B cell (primary cell): Measurements from ENCODE around the gene PKM. TPM values are rescaled to one million over a fixed set of nuclear protein-coding genes. Genes with fewer than 3 reads are reported as not detected.

Experiments used
- ATAC-seq: fragments of 200-7000 bp; cut with Tn5 transposase; one replicate; pipeline ENCODE4 v1.10.0; 2021; ENCODE audit warnings: low read depth, mild to moderate bottlenecking, moderate number of reproducible peaks, moderate library complexity
- CTCF ChIA-PET: fragments of 350-600 bp; sonication (Branson Sonifier 250); formaldehyde crosslinking; loops from one replicate; lab custom pipeline; 2021; ENCODE audit warnings: antibody characterized with exemption, inconsistent platforms; lab: Charles Lee
- POLR2A ChIA-PET: fragments of 350-600 bp; sonication (Branson Sonifier 250); formaldehyde crosslinking; loops from one replicate; lab custom pipeline; 2021; ENCODE audit warnings: antibody characterized with exemption; lab: Charles Lee
- DNase-seq: peaks from one replicate; pipeline ENCODE4 v3.0.0; 2013
- H2AFZ ChIP-seq: 2 replicates; pipeline ENCODE4 v1.6.1; 2012; ENCODE audit warnings: mild to moderate bottlenecking, low read depth, low read length; ENCODE audit not compliant: insufficient read depth, poor library complexity, severe bottlenecking
- H3K27ac ChIP-seq, 2 donors: 1 replicate in 1 of 2; 2 replicates in 1 of 2; pipeline ENCODE4 v1.5.1; 2012 to 2013; ENCODE audit warnings: low read length in 2 of 2, mild to moderate bottlenecking in 2 of 2, moderate library complexity in 1 of 2
- H3K27me3 ChIP-seq, 4 experiments: fragments of 200-600 bp in 1 of 4; sonication (generic) in 1 of 4; replicated peaks in 1 of 4; 1 replicate in 2 of 4; 2 replicates in 2 of 4; pipeline versions ENCODE4 v1.6.1 to v1.7.0; 2013 to 2016; ENCODE audit warnings: low read length in 3 of 4, mild to moderate bottlenecking in 2 of 4, mixed read lengths in 1 of 4, moderate library complexity in 1 of 4; ENCODE audit not compliant: insufficient read depth in 4 of 4, control insufficient read depth in 3 of 4; ENCODE audit errors: control extremely low read depth in 1 of 4
- H3K36me3 ChIP-seq, 2 experiments: replicated peaks in 1 of 2; 1 replicate in 1 of 2; 2 replicates in 1 of 2; pipeline versions ENCODE4 v1.6.1 to v1.7.1; 2013; ENCODE audit warnings: low read length in 1 of 2; ENCODE audit not compliant: insufficient read depth in 2 of 2, control insufficient read depth in 1 of 2; ENCODE audit errors: control extremely low read depth in 1 of 2, extremely low read depth in 1 of 2
- H3K4me1 ChIP-seq, 2 donors: fragments of 200-600 bp in 1 of 2; sonication (generic) in 1 of 2; 1 replicate in 1 of 2; 2 replicates in 1 of 2; pipeline versions ENCODE4 v1.5.1 to v1.6.1; 2013 to 2017; ENCODE audit warnings: low read length in 2 of 2; ENCODE audit not compliant: control insufficient read depth in 2 of 2, insufficient read depth in 2 of 2
- H3K4me2 ChIP-seq: replicated peaks from 2 replicates; pipeline ENCODE3; 2012; ENCODE audit warnings: mild to moderate bottlenecking, low read depth, low read length; ENCODE audit not compliant: poor library complexity, severe bottlenecking
- H3K4me3 ChIP-seq, 5 experiments: fragments of 200-600 bp in 1 of 5; sonication (generic) in 1 of 5; 1 replicate in 3 of 5; 2 replicates in 2 of 5; pipeline versions ENCODE4 v1.5.1 to v1.7.0; 2011 to 2016; ENCODE audit warnings: low read length in 4 of 5, mild to moderate bottlenecking in 4 of 5, low read depth in 2 of 5, control low read depth in 1 of 5, moderate library complexity in 1 of 5; ENCODE audit not compliant: insufficient read depth in 1 of 5; ENCODE audit errors: control extremely low read depth in 1 of 5, extremely low read depth in 1 of 5
- H3K79me2 ChIP-seq: fragments of 200-600 bp; sonication (generic); one replicate; pipeline ENCODE4 v1.6.0; 2016; ENCODE audit warnings: low read length; ENCODE audit not compliant: control insufficient read depth, insufficient read depth
- H3K9ac ChIP-seq: fragments of 200-600 bp; sonication (generic); 2 replicates; pipeline ENCODE4 v1.6.1; 2017; ENCODE audit warnings: mild to moderate bottlenecking, low read length, moderate library complexity
- H3K9me3 ChIP-seq, 3 donors: one replicate each; pipeline versions ENCODE4 v1.6.1 to v1.7.1; 2013; ENCODE audit warnings: low read length in 2 of 3; ENCODE audit not compliant: control insufficient read depth in 2 of 3, insufficient read depth in 1 of 3; ENCODE audit errors: control extremely low read depth in 1 of 3
- H4K20me1 ChIP-seq: 2 replicates; pipeline ENCODE4 v1.6.0; 2012; ENCODE audit warnings: mild to moderate bottlenecking, low read length; ENCODE audit not compliant: insufficient read depth, control insufficient read depth, poor library complexity, severe bottlenecking
- H3K27ac Mint-ChIP-seq: one replicate; pipeline ENCODE4 v1.8.0; 2021; ENCODE audit warnings: mixed read lengths
- H3K27me3 Mint-ChIP-seq: one replicate; pipeline ENCODE4 v1.8.0; 2021; ENCODE audit warnings: mixed read lengths
- H3K4me1 Mint-ChIP-seq: one replicate; pipeline ENCODE4 v1.8.0; 2021; ENCODE audit warnings: mixed read lengths
- H3K4me3 Mint-ChIP-seq: one replicate; pipeline ENCODE4 v1.8.0; 2021; ENCODE audit warnings: mixed read lengths
- H3K9me3 Mint-ChIP-seq: one replicate; pipeline ENCODE4 v1.8.0; 2022; ENCODE audit warnings: mixed read lengths; ENCODE audit not compliant: insufficient read depth
- EZH2 ChIP-seq: IDR thresholded peaks from 2 replicates; pipeline ENCODE4 v1.6.1; 2012; ENCODE audit warnings: borderline replicate concordance, low read depth, mild to moderate bottlenecking, moderate library complexity, low read length; ENCODE audit not compliant: insufficient read depth, poor library complexity, severe bottlenecking
- WGBS: methylation state at CpG from one replicate; pipeline ENCODE4 v1.1.5; 2013; ENCODE audit warnings: missing lambda C conversion rate; ENCODE audit not compliant: insufficient coverage; 5-methylcytosine and 5-hydroxymethylcytosine counted together
- intact Hi-C: fragments of 100-400 bp; cut with micrococcal nuclease; formaldehyde crosslinking; loops from one replicate; pipeline ENCODE4 v1.10.0; 2022
- polyA plus RNA-seq: library from polyadenylated mRNA; depleted of rRNA; stranded (reverse); fragments of >200 nt; gene quantifications from 2 replicates; pipeline ENCODE4 v1.2.3, GENCODE V29; 2012
- total RNA-seq, 2 donors: library from RNA; stranded (reverse); fragments of 120-200 nt in 1 of 2; gene quantifications; 1 replicate in 1 of 2; 2 replicates in 1 of 2; pipeline versions ENCODE4 v1.2.3 to v1.2.4, GENCODE V29; 2013 to 2022
- TF ChIP-seq, protein P1 (sequence below): fragments of 200-600 bp; IDR thresholded peaks from one replicate; pipeline ENCODE4 v1.8.0; 2022; ENCODE audit warnings: antibody characterized with exemption, mild to moderate bottlenecking

PKM gene
- total and polyA plus RNA-seq, 2 donors (not counting 1 experiment from before 2014, with no cell fraction given) = 179 to 323 TPM

DNA sequence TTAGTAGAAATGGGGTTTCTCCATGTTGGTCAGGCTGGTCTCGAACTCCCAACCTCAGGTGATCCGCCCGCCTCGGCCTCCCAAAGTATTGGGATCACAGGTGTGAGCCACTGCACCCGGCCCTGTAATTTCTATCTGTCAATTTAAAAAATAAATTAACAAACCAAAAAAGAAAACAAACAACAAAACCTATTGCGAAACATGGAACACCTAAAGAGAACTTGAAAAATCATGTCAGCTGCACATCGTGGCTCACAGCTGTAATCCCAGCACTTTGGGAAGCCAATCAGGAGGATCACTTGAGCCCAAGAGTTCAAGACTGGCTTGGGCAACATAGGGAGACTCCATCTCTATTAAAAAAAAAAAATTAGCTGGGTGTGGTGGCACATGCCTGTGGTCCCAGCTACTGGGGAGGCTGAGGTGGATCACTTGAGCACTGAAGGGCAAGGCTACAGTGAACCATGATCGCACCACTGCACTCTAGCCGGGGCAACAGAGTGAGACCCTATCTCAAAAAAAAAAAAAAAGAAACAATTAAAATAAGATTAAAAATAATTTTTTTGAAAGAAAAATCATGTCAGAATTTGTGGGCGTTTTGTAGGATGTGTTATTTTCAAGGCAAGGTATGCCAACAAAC is 21.8 kb upstream of the PKM start:
- Mint-ChIP-seq H3K27ac (no peak overlapping the region), H3K27me3 (no peaks in the 10 kb centered on the region), H3K9me3 (no peaks in the 10 kb centered on the region), H3K4me3 (no peak overlapping the region), H3K4me1 (no peaks in the 10 kb centered on the region)
- DNase-seq (no peak), ATAC-seq (no peak)
- Histone ChIP-seq H3K4me3 (no peak overlapping the region), H3K79me2 (no peaks in the 10 kb centered on the region), H2AFZ (no peak overlapping the region), H3K4me1 (no peaks in the 10 kb centered on the region), H3K36me3 (peaks cover 13 to 80% of the 10 kb centered on the region in 2 experiments), H3K4me2 (no peak overlapping the region), H3K9me3 (no peaks in the 10 kb centered on the region), H3K27me3 (no peaks in the 10 kb centered on the region), H3K27ac (no peak overlapping the region), H4K20me1 (no peaks in the 10 kb centered on the region), H3K9ac (no peak overlapping the region)
- CTCF ChIA-PET = no interaction called here
- intact Hi-C loops = no loop called here
- TF ChIP-seq EZH2 = no peak
- TF ChIP-seq, protein P1, sequence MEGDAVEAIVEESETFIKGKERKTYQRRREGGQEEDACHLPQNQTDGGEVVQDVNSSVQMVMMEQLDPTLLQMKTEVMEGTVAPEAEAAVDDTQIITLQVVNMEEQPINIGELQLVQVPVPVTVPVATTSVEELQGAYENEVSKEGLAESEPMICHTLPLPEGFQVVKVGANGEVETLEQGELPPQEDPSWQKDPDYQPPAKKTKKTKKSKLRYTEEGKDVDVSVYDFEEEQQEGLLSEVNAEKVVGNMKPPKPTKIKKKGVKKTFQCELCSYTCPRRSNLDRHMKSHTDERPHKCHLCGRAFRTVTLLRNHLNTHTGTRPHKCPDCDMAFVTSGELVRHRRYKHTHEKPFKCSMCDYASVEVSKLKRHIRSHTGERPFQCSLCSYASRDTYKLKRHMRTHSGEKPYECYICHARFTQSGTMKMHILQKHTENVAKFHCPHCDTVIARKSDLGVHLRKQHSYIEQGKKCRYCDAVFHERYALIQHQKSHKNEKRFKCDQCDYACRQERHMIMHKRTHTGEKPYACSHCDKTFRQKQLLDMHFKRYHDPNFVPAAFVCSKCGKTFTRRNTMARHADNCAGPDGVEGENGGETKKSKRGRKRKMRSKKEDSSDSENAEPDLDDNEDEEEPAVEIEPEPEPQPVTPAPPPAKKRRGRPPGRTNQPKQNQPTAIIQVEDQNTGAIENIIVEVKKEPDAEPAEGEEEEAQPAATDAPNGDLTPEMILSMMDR = no peak
- POLR2A ChIA-PET = no interaction called here
- WGBS = 94% methylated on average over 6 of the region's 10 CpGs

DNA sequence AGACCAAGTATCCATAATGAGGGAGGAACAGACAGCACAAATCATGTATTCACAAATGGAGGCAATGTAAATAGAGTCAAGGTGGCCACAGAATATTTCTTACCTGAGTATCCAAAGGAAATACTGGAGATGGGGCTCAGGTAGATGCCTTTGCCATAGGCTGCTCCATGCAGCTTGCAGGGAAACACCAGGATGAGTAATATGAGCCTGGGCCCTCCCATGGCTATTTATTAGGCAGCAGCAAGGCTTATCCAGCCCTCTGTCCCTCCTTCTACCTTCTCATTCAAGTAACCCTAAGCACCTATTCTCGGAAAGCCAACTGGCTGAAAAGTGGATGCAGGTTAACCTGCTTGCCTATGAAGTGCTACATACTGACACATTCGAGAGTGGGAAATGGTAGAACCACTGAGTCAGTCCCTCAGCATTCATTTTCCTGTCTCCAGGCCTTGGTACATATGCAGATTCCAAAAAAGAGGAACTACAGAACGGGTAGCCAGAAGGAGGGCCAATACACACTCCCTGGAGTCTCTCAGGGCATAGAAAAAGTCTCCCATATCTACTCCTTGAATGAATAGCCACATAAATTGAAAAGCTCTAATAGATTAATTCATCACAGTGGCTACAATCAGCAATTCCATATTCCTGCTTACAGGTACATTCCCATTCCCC is 18.3 kb upstream of the PKM start:
- Histone ChIP-seq H3K36me3 (peaks cover 9 to 52% of the 10 kb centered on the region in 2 experiments), H3K9me3 (no peaks in the 10 kb centered on the region), H4K20me1 (no peaks in the 10 kb centered on the region), H3K9ac (no peak overlapping the region), H3K4me2 (no peak overlapping the region), H2AFZ (no peak overlapping the region), H3K4me3 (no peak overlapping the region), H3K4me1 (no peaks in the 10 kb centered on the region), H3K27ac (no peak overlapping the region), H3K27me3 (no peaks in the 10 kb centered on the region), H3K79me2 (no peaks in the 10 kb centered on the region)
- no peaks in the 10 kb centered on the region for H3K27me3 Mint-ChIP-seq
- WGBS = 69% methylated on average over 2 of the region's 3 CpGs
- H3K9me3 Mint-ChIP-seq = no peaks in the 10 kb centered on the region
- no peak for TF ChIP-seq EZH2
- TF ChIP-seq, protein P1 = no peak
- CTCF ChIA-PET = no interaction called here
- H3K4me3 Mint-ChIP-seq = no peak overlapping the region
- ATAC-seq (no peak), DNase-seq (no peak)
- no peak overlapping the region for H3K27ac Mint-ChIP-seq
- no peaks in the 10 kb centered on the region for H3K4me1 Mint-ChIP-seq
- POLR2A ChIA-PET = interaction anchor here (0.6 kb wide), 1 partner anchor 1778 kb away, joined by 8 read pairs; no protein-coding TSS in a partner anchor
- intact Hi-C loops = no loop called here
